A549 treated with AZD9567 at 1 μM for 4 hours (cell line): ENCODE results near the gene UNC45B. TPM values are rescaled to one million over a fixed set of nuclear protein-coding genes. Genes with fewer than 3 reads are reported as not detected.

ENCODE experiments used
- total RNA-seq: library from RNA; stranded (reverse); fragments of 200-300 nt; extraction: Qiagen RNA extraction; gene quantifications from 5 replicates; pipeline ENCODE4 v1.2.3, GENCODE V29; 2022; ENCODE audit not compliant: insufficient read depth

The UNC45B gene
- not detected in 5 replicates for total RNA-seq

GRCh38 chr17:35147375-35147905, at the start of gene UNC45B:
TSS of gene UNC45B (plus strand) at chr17:35147817. CDS start at chr17:35148264, 447 bp downstream.

GRCh38 chr17:35119370-35120165, 28.0 kb upstream of the UNC45B start, which contains the start of gene RAD51D:
TSS of gene RAD51D (minus strand) at chr17:35119860. CDS start at chr17:35119613, 247 bp downstream.

GRCh38 chr17:35121315-35121714, 26.3 kb upstream of the UNC45B start, which contains the start of gene FNDC8:
TSS of gene FNDC8 (plus strand) at chr17:35121615. CDS start at chr17:35121694, 79 bp downstream.

GRCh38 chr17:35141681-35142466, 5.7 kb upstream of the UNC45B start, which contains the start of gene NLE1:
TSS of gene NLE1 (minus strand) at chr17:35142303. CDS start at chr17:35142275, 28 bp downstream.

GRCh38 chr17:35194001-35194400, 46.4 kb downstream of the UNC45B start, which contains the start of gene SLC35G3:
TSS of gene SLC35G3 (minus strand) at chr17:35194393. CDS start at chr17:35194307, 86 bp downstream.

Other genes starting within 250 kb of the UNC45B start
- 1.2 to 2.2 TPM (median 1.7 TPM) in 5 replicates for gene CCT6B, start 186.4 kb upstream of the UNC45B start, total RNA-seq
- gene ZNF830, start 186.3 kb upstream of the UNC45B start, total RNA-seq: 13.2 to 19.2 TPM (median 15.6 TPM) in 5 replicates
- gene LIG3, start 167.3 kb upstream of the UNC45B start, total RNA-seq: 14.5 to 38.6 TPM (median 16.5 TPM) in 5 replicates
- gene RFFL, start 84.1 kb upstream of the UNC45B start, total RNA-seq: 33.3 to 46.1 TPM (median 44.6 TPM) in 5 replicates
- 24.6 to 34.3 TPM (median 27.8 TPM) in 5 replicates for gene RAD51D, start 28.0 kb upstream of the UNC45B start, total RNA-seq
- 0.06 to 0.09 TPM (median 0.08 TPM) in 4 of 5 replicates, not detected in the other for gene FNDC8, start 26.2 kb upstream of the UNC45B start, total RNA-seq
- 33.9 to 36.9 TPM (median 36.6 TPM) in 5 replicates for gene NLE1, start 5.5 kb upstream of the UNC45B start, total RNA-seq
- not detected in 5 replicates for gene SLC35G3, start 46.6 kb downstream of the UNC45B start, total RNA-seq
- gene SLFN5, start 95.3 kb downstream of the UNC45B start, total RNA-seq: 3.7 to 4.6 TPM (median 3.9 TPM) in 5 replicates
- gene SLFN11, start 225.8 kb downstream of the UNC45B start, total RNA-seq: 4.5 to 6.4 TPM (median 5.8 TPM) in 5 replicates